ENCODE data around the gene SPRR1B.
"Not testable (repeated sequence)": the region's sequence is repeated elsewhere in the genome, so short reads cannot be mapped to it uniquely, and the experiment has no call there.

SPRR1B gene

DNA sequence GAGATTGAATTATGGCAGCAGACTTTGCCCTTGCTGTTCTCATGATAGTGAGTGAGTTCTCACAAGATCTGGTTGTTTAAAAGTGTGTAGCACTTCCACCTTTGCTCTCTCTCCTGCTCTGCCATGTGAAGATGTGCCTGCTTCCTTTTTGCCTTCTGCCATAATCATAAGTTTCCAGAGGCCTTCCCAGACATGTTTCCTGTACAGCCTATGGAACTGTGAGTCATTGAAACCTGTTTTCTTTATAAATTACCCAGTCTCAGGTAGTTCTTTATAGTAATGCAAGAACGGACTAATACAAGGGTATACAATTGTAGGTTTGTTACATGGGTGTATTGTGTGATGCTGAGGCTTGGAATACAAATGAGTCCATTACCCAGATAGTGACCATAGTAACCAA is 4.2 kb downstream of the SPRR1B start:
- in situ Hi-C loops (cut with MboI; ENCODE audit: low sequenced_read_pairs), result no loop called here

DNA sequence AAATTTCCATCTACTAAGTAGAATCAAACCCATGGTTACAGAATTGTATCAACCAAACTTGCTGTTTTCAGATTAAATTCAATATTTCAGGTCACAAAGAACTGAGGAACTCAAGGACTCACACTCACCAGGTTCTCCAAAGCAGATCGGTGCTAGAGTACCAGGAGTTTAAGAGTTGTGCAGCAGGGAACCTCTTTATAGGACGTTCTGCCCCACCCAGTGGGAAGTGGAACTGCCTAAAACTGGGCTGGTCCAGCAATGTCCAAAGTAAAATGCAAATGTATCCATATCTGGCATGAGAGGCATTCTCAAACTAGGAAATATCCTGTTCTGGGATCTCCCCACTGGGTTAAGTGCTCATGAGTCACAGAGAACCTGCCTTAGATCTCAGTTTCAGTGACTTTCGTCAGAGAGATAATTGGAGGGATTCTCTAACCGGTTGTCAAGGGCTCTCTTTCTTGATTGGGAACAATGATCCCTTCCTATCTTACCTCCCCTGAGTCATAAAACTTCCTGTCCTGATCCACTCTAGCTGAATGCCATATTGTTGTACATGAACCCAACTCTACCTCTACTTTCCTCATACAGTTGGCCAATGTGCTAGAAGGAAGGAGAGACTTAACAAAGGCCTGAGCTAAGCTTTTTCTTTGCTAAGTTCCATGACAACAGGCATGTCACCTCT is 10.1 kb downstream of the SPRR1B start, which contains the start of gene SPRR2D:
Gene SPRR2D, minus strand, starts transcription at position 171 of the 682 bp plus-strand sequence. CDS start 774 bp downstream, outside the sequence.
- in situ Hi-C loops (cut with MboI; ENCODE audit: low sequenced_read_pairs), result no loop called here

DNA sequence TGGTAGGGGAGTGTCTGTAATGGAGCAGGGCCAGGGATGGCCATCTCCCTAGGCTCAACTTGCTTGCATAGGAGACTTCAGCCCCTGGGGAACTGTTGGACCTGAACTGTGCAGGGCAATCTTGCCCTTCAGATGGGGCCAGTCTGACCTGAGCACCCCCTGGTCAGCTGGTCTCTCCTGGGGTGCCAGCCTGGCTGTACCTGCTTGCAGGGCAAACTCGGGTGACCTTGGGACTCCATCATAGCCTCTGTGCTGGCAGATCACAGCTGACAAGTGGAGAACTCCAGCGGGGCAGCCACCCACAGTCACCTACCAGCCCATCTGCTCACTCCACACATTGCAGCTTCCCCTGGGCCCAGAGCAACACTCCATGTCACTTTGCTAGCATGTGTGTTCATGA is 18.2 kb downstream of the SPRR1B start:
- in situ Hi-C loops (cut with MboI; ENCODE audit: low sequenced_read_pairs), result no loop called here

DNA sequence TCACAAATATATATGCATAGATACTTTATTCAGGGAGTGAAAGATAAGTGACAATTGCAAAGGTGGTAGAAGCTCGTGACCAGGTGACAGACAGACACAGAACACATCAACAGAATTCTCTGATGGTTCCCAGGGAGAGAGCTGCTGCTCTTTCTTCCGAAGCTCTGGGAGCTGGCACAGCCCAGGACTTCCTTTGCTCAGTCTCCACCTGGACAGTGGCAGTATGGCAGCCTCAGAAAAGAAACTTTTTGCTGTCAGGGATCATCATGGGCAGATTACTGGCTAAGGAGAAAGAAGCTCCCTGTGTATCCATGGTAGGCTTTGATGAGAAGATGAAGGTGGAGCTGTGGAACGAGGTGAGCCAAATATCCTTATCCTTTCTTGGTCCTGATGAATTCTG is 25.1 kb downstream of the SPRR1B start:
- in situ Hi-C loops (cut with MboI; ENCODE audit: low sequenced_read_pairs), result not testable (repeated sequence)

DNA sequence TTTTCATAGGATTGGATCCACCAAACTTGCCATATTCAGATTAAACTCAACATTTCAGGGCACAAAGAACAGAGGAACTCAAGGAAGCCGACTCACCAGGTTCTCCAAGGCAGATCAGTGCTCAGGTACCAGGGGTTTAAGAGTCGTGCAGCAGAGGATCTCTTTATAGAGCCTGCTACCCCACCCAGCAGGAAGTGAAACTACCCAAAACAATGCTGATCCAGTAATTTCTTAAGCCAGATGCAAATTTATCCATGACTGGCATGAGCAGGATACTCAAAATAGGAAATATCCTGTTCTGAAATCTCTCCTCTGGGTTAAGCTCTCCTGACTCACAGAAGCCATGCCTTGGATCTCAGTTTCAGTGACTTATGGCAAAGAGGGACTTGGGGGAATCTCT is 26.4 kb downstream of the SPRR1B start, which contains the start of gene SPRR2A:
Gene SPRR2A, minus strand, starts transcription at position 138 of the 400 bp plus-strand sequence. CDS start 777 bp downstream, outside the sequence.
- in situ Hi-C loops (cut with MboI; ENCODE audit: low sequenced_read_pairs), result no loop called here

DNA sequence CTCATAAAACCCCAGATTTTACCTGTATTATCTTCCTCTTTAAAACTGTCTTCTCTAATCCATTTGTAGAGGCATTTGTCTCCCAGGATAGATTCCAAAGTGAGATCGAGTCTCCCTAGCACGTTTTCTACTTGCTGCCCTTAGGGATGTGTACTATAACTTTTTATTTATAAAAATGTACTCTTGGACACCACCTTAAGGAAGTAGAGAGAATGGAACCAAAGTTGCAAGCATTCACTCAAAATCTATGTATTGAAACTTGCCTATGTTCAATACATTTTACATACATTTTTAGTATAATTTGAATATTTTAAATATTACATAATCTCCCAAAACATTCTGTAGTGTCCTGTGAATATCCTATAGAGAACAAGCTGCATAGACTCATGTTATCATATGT is 27.2 kb downstream of the SPRR1B start:
- in situ Hi-C loops (cut with MboI; ENCODE audit: low sequenced_read_pairs), result no loop called here

DNA sequence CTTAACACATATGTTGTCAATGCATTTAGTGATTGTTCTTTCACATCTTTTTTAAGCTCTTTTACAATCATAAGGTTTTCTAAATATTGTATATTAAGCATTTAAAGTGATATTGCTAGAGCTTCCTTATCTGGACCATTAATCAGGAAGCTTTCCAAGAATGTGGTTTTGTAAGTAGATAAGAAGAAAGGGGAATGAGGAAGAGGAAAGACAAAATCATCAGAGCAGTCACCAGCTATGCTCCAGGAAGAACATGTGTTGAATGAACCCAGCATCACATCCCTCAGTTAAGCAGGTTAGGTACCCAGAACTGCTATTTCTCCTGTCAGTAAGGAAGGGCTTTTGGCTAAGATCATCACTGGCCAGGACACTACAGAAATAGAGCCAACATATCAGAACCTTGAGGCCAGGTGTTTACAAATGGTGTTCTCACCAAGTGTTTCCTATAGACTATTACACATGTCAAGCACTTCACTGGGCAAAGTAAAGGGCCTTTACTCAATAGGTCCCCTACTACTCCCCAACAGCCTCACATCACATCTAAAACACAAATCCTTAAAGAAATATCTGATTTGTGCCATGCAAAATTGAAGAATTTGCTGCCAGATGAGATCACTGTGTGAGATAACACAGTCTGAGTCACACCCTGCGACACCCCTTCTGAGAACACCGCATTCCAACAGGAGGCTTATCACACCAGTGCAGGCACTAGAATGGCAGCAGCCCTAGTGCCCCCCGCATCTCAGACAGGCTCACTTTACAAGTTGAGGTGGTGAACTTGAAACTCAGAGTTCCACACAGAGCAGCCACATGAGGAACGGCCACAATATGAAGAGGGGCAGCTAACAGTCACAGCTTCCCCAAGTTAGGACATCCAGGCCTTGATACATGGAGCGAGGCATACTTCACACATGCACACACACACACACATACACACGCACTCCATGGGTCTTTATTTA is 28.1 kb downstream of the SPRR1B start:
- in situ Hi-C loops (cut with MboI; ENCODE audit: low sequenced_read_pairs), result no loop called here

DNA sequence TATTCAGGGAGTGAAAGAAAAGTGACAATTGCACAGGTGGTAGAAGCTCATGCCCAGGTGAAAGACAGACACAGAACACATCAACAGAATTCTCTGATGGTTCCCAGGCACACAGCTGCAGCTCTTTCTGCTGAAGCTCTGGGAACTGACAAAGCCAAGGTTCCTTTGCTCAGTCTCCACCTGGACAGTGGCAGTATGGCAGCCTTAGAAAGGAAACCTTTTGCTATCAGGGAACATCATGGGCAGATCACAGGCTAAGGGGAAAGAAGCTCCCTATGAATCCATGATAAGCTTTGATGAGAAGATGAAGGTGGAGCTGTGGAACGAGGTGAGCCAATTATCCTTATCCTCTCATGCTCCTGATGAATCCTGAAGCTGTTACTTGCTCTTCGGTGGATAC is 39.2 kb downstream of the SPRR1B start:
- in situ Hi-C loops (cut with MboI; ENCODE audit: low sequenced_read_pairs), result no loop called here

DNA sequence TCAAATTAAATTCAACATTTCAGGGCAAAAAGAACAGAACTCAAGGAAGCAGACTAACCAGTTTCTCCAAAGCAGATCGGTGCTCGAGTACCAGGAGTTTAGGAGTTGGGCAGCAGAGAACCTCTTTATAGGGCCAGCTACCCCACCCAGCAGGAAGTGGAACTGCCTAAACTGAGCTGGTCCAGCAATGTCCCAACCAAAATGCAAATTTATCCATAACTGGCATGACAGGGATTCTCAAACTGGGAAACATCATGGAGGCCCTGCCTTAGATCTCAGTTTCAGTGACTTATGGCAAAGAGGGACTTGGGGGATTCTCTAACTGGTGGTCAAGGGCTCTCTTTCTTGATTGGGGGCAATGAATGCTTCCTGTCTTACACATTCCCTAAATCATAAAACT is 40.5 kb downstream of the SPRR1B start, which contains the start of gene SPRR2B:
Gene SPRR2B, minus strand, starts transcription at position 101 of the 400 bp plus-strand sequence. CDS start 772 bp downstream, outside the sequence.
- in situ Hi-C loops (cut with MboI; ENCODE audit: low sequenced_read_pairs), result no loop called here

DNA sequence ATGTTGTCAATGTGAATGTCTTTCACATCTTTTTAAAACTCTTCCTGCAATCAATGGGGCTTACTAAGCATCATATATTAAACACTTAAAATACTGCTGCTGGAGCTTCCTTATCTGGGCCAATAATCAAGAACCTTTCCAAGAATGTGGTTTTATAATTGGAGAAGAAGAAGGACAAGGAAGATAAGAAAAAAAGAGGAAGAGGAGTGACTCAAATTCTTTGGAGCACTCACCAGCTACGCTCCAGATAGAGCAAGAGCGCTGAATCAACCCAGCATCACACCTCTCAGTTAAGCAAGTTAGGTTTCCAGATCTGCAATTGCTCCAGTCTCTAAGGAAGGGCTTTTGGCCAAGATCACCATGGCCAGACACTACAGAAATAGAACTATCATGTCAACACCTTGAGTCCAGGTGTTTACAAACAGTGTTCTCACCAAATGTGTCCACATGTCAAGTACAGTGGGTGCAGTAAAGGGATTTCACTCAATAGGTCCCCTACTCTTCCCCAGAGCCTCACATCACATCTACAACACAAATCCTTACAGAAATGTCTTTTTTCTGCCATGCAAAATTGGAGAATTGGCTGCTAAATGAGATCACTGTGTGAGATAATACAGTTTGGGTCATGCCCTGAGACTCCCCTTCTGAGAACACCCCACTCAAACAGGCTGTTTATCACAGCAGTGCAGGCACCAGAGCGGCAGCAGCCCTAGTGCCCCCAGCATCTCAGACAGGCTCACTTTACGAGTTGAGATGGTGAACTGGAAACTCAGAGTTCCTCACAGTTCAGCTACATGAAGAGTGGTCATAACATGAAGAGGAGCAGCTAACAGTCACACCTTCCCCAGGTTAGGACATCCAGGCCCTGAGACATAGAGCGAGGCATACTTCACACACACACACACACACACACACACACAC is 42.1 kb downstream of the SPRR1B start:
- in situ Hi-C loops (cut with MboI; ENCODE audit: low sequenced_read_pairs), result no loop called here

DNA sequence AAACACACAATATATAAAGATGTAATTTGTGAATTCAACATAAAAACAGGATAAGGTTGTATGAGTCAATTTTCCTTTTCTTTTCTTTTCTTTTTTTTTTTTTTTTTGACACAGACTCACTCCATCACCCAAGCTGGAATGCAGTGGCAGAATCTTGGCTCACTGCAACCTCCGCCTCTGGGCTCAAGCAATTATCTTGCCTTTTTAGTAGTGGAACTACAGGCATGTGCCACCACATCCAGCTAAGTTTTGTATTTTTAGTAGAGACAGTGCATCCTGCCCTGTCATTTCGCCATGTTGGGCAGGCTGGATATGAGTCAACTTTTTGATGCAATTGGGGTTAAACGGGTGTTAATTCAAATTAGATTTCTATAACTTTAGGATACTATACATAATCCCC is 50.7 kb downstream of the SPRR1B start:
- in situ Hi-C loops (cut with MboI; ENCODE audit: low sequenced_read_pairs), result no loop called here

All from hTERT RPE-1 (cell line).